ENCODE data around the gene MPL. TPM values are rescaled to one million over a fixed set of nuclear protein-coding genes. Genes with fewer than 3 reads are reported as not detected.
A peak's percentile ranks its signal among the peaks of the same experiment; 100 is the strongest.

MPL gene
- total RNA-seq = not detected

DNA sequence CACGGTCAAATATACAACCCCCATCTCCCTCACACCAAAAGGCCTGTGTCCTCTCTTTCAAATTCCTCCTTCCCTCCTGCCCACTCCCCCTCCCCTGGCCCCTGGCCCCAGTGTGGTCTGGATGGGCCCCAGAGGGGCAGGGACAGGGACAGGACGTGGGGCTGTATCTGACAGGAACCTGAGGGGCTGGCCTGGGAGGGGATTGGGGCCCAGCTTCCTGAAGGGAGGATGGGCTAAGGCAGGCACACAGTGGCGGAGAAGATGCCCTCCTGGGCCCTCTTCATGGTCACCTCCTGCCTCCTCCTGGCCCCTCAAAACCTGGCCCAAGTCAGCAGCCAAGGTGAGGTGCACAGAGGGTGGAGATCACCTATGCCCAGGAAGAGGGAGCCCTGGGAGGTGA, at the start of gene MPL:
Gene MPL (plus strand): TSS at position 231 of the 400 bp plus-strand sequence. CDS start 31 bp downstream, at position 262.
- FAIRE-seq = no peak
- no peak for DNase-seq (ENCODE audit: low spot score in 2 of 2)

DNA sequence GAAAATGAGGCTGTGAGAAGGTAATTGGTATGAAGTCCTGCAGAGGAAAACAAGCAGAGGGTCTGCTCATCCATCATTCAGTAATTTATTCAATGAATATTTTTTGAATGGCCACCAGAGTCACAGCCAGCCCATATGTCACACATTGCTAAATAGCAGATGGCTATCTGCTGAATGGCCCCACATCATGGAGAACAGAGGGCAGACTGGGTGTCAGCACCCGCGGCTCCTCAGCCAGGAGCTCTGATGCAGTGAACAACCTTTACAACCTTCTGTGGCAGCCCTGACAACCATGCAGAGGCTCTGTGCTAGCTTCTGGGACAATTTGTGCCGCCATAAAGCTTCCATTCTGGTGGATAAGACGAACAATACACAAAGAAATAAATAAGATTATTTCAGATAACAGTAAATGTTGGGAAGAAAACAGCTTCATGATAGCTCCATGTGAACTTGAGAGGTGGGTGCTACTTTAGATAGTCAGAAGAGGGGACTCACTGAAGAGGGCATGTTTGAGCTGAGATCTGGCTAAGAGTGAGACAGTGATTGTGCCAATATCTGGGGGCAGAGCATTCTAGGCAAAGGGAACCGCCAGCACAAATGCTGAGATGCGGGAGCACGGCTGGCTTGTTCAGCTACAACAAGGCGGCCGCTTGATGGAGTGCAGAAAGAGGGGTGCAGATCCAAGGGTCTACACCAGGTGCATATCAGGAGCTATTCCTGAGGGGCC, 49.4 kb upstream of the MPL start:
- no peak for FAIRE-seq
- no peak for DNase-seq (ENCODE audit: low spot score in 2 of 2)

- FAIRE-seq (no peak), DNase-seq (ENCODE audit: low spot score in 2 of 2) (no peak)
These were observed 48.6 kb upstream of the MPL start for GRCh38 chr1:43288785-43289706.

- DNase-seq (ENCODE audit: low spot score in 2 of 2) (no peak), FAIRE-seq (no peak)
These were observed 45.4 kb upstream of the MPL start for GRCh38 chr1:43292216-43292615.

- DNase-seq (ENCODE audit: low spot score in 2 of 2) (no peak), FAIRE-seq (no peak)
These were observed 44.9 kb upstream of the MPL start for GRCh38 chr1:43292679-43293078.

GRCh38 chr1:43293176-43293575, 44.4 kb upstream of the MPL start:
- DNase-seq (ENCODE audit: low spot score in 2 of 2) (no peak), FAIRE-seq (no peak)

DNA sequence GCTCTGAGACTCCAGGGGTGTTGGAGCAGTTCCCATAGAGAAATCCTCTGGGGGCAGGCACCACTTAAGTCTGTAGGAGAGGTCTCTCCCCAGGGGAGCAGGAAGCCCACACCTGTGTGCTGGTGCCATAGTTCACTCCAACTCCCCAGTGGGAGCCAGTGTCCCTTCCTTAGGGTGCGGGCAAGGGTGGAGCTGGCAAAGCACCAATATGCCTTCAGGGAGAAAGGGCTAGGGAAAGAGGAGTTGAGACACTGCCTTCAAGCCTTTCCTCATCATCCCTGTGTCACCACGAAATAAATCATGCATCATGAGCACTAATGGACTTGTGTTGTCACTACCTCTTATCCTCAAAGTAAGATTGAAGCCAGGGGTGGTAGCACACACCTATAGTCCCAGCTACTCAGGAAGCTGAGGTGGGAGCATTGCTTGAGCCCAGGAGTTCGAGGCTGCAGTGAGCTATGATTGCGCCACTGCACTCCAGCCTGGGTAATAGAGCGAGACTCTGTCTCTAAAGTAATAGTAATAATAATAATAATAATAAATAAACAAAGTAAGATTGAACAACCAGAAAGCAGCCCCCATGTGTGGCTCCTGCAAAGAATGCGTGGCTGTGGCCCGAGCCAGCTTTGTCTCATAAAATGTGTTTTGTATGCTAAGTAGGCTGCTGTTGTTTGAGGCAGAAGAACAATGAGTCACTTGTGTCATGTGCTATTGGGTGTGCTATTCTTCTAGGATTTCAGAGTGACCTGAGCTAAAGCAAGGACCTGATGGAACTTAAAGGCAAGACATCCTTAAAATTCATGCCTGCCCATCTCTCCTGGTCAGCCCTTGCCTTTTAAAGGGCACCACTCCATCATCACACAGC, 43.5 kb upstream of the MPL start:
- FAIRE-seq = no peak
- peak in 1 of 2 donors; percentile 66 for DNase-seq (ENCODE audit: low spot score in 2 of 2)

- no peak for DNase-seq (ENCODE audit: low spot score in 2 of 2)
- FAIRE-seq = no peak
These were observed 42.9 kb upstream of the MPL start for GRCh38 chr1:43294761-43295160.

DNA sequence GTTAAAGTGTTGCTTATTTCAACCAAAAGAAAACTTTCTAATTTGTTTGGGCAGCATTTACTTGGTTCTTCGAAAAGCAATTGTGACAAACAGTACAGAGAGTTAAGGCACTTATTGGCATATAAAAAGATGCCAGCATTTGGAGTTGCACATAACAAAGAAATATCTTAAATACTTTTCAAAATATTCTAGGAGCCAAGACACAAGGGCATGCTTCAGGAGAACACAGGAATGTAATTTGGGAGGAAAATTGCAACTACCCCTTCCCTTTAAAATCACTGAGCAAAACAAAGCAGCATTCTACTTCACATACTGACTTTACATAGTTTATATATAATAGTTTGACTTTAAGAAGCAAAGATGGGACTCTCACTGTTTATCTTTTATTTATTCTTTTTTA, 41.4 kb upstream of the MPL start:
- no peak for FAIRE-seq
- no peak for DNase-seq (ENCODE audit: low spot score in 2 of 2)

- FAIRE-seq (no peak), DNase-seq (ENCODE audit: low spot score in 2 of 2) (no peak)
These were observed 39.6 kb upstream of the MPL start for GRCh38 chr1:43298055-43298454.

DNA sequence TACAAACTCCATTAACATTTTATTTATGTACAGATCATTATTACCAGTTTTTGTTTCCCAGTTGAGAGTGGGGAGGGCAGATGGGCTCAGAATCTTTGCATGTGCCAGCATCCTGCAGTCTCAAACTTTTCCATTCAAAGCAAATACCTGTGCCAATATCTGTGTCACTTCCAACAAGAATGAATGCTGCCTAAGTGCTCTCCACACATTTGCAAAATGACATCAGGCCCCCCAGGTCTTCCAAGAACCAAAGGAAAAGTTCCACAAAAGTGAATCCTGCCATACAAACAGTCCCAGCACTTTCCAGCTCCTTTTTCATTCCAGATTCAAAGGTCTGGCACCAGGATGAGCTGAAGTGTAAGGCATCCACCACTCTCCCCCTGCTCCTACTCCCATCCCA, 38.5 kb upstream of the MPL start:
- DNase-seq (ENCODE audit: low spot score in 2 of 2) = no peak
- no peak for FAIRE-seq

DNA sequence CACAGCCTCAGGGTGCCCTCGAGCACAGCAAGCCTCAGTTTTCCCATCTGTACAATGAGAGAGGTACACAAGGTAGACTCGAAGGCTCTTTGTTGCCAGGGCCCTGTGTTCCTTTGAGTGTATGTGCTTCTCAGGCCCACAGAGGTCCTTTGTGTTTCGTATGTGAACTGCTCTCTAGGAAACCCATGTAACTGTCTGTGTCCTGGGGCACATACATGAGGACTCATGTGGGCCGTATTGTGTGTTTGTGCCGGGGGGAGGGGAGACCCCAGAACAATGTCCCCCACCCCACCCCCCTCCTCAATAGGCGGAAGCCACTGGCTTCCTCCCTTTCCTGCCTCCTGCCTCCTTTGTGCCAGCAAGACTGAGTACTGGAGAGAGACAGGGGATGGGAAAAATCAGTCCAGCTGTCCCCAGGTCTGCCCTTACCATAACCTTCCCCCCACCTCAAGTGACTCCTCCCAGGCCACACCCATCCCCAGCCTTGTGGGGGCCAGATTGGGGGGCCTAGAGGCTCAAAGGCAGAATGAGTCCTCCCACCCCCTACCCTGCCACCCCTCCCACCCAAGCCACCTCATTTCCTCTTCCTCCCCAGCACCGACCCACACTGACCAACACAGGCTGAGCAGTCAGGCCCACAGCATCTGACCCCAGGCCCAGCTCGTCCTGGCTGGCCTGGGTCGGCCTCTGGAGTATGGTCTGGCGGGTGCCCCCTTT, 37.1 kb upstream of the MPL start, which contains the start of gene TIE1:
Gene TIE1 (plus strand): TSS at position 605 of the 717 bp plus-strand sequence. CDS start 90 bp downstream, at position 695.
- DNase-seq (ENCODE audit: low spot score in 2 of 2) (no peak), FAIRE-seq (no peak)

GRCh38 chr1:43302201-43302600, 35.4 kb upstream of the MPL start:
- FAIRE-seq = no peak
- DNase-seq (ENCODE audit: low spot score in 2 of 2) = peak in 1 of 2 donors; percentile 46

GRCh38 chr1:43302721-43303470, 34.7 kb upstream of the MPL start:
- no peak for DNase-seq (ENCODE audit: low spot score in 2 of 2)
- FAIRE-seq = no peak

- no peak for FAIRE-seq
- no peak for DNase-seq (ENCODE audit: low spot score in 2 of 2)
These were observed 33.9 kb upstream of the MPL start for GRCh38 chr1:43303471-43304313.

DNA sequence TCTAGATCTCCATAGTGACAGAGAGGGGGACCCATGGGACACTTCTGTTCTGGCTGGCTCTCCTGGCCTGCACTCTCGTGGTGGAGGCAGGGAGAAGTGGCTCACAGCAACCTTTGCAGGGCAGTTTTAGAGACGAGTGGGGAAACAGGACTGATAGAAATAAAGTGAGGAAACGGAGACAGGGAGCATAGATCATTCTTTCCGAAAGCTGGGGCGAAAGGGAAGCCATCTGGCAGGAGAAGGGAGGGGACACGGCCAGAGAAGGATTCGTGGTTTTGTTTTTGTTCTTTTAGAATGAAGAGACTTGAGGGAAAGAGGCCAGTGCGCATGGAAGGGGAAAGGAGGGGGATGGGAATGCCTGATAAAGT, 33.3 kb upstream of the MPL start:
- no peak for FAIRE-seq

GRCh38 chr1:43304771-43305300, 32.8 kb upstream of the MPL start:
- DNase-seq (ENCODE audit: low spot score in 2 of 2) (no peak), FAIRE-seq (no peak)

More for the DNA sequence above, 33.3 kb upstream of the MPL start:
- DNase-seq (ENCODE audit: low spot score in 2 of 2) = no peak

DNA sequence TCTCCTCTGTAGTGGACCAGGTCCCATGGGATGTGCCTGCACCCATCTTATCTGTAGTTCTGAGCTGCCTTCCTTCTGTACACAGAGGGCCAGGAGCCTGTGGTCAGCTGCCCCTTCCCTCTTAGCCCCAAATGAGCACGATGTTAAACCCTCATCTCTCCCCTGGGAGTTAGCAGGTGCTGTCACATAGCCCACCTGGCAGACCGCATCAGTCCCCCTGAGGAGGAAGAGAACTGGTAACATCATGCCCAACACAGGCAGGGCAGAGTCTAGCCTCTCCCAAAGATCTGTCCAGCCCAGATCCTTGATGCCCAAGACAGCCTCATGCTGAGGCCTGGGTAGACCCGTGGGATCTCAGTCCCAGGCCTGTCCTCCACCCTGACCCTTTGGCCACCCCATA, 32.2 kb upstream of the MPL start:
- FAIRE-seq (no peak), DNase-seq (ENCODE audit: low spot score in 2 of 2) (no peak)

All from frontal cortex (tissue), 4 donors.